NCI-H1436 (cell line): ENCODE measurements around the gene SPATA19.

Experiments
- DNase-seq: peaks from one replicate; lab custom pipeline; 2025; lab: John Stamatoyannopoulos, UW

Gene SPATA19

DNA sequence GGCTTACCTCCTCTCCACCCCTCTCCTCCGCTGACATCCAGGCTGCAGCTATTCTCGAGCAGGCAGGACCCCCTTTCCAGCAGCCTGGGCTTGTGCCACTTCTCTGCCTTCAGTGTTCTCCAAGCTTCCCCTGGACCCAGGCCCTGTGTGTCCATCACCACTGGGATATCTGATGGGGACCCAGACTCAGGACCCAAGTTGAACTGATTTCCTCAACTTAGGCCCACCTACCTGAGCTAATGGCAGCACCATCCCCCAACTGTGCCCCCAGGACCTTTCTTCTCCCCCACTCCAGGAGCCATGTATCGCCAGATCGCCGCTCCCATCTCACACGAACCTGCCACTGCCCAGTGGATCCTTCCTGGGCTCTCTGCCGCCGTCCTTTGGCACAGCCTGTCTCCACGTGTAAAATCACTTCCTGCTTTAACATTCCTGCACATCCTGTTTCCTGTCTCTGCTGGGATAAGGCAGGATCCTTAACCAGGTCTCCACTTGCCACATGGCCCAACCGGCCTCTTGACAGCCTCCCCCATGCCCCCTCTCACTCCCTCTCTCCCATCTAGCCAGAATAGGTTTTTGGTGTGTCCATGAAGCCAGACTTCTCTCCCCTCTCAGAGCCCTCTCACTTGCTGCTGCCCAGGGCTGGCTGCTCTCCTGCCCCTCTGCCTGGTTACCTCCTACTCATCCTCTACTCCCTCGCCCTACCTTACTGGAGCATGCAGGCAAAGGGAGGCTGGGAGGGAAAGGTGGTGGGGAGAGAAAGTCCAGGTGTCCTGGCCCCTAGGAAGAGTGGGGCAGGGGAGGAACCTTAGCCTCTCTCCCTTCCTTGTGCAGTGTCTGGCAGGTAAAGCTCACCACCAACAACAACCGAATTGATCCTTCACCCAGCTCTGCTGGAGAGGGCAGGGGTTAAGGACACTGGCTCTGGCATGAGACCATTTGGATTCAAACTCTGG is 9.4 kb downstream of the SPATA19 start:
- no peak for DNase-seq

DNA sequence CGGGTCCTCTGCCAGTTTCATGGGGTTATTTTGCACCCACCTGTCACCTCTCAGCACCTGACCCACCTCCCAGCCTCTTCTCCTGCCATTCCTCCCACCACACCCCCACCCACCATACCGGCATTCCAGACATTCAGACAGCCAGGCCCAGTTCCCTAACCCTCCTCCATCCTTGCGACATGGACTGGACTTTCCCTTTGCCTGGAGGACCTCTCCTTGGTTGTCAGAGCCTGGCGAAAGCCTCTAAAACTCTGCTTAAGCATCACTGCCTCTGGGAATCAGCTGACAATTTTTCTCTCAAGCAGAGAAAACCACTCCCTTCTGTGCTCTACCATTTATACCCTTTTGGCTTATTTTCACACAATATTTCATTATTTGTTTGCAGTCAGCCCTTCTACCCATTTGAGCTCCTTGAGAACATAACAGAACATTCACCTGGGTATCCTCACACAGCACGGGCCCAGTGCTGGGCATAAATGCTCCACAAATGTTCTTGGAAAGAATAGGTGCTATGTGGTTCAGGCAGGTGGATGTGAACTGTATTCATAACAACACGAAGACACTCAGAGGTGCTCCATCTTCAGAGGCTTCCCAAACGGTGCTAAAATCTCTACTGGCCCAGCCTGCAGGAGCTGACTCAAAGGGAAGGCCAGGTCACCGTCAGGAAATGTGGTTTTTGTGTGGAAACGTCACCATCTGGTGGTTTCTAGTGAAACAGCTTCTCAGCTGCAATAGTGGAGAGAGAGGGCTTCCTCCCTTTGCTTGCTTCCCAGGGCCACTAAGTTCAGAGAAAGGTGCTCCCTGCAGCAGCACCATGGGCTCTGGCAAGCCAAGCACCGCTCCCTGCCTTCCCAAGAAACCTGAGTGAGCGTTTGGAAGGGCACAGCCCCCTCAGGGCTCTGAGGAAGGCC is 10.4 kb downstream of the SPATA19 start:
- DNase-seq = peak; percentile 23

GRCh38 chr11:133833898-133834681 is 11.2 kb downstream of the SPATA19 start:
- DNase-seq = no peak

DNA sequence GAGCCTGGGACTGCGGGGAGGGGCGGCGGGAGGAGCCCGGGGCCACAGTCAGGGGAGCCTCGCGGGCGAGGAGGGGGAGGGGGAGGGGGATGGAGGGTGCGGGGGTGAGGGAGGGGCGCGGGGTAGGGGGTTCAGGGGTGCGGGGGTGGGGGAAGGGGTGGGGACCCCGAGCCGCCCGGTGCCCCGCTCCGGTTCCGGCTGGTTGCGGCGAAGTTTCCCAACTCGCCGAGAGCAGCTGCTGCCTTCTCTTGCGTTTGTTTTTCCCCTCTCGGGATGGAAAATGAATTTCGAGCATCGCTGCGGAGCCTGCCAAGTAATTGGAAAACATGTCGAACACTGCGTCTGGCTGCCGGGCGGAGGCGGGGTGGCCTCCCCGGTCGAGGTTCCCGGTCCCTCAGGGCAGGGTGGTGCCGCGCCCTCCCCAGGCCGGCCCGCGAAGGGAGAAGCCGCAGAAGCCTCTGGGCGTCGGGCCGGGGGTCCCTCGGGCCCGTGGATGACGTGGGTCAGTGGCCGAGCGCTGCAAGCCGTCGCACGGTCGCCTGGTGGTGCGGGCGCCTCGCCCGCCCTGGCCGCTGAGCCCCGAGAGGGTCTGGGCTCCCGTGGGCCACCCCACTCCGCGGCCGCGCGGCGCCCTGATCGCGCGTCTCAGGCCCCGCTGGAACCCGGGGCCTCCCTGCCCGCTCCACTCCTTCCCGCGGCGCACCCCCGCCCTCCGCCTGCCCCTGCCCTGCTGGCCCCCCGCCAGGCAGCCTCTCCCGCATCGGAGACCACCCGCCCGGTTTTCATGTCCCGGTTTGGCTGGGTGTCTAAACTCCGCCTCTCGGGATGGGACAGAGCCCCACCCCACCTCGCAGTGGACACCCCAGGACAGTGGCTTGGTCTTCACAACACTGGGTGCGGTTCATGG is 12.1 kb downstream of the SPATA19 start:
- no peak for DNase-seq

DNA sequence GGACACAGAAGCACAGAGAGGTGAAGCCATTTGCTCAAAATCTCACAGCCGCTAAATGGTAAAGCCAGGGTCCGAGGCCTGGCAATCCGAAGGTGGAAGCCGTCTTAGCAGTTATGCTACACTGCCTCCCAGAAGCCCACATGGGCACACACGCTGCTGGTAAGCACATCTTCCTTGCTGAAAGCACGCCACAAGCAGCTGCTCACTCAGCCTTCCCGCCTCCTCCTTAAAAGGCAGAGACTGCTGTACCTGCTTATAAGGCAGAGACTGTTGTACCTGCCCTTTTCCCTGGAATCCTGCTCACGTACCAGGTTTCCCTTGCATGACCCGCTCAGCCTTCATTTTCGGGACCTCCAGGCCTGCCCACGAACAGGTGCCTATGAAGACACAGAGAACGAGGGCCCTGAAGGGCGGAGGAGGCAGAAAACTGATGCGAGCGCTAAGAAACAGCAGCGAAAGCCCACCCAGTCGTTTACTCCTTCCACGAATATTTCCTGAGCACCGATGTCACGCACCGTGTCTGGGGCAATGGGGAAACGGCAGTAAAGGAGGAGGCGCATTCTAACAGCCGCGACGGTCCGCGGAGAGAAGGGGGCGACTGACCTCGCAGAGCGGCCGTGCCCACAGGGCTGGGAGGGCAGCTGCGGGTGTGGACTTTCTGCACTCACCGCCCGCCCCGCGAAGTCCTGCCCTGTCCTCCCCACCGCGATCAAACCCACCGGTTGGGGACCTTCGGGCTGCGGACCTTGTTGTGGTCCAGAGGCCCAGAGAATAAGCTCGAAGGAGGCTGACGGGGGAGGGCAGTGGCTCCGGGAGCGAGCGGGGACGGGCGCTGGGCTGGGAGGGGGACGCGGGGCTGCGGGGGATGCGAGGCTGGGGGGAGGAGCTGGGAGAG is 13.0 kb downstream of the SPATA19 start:
- DNase-seq = no peak

- no peak for DNase-seq
Observed at GRCh38 chr11:133830931-133831907, 14.1 kb downstream of the SPATA19 start.

DNA sequence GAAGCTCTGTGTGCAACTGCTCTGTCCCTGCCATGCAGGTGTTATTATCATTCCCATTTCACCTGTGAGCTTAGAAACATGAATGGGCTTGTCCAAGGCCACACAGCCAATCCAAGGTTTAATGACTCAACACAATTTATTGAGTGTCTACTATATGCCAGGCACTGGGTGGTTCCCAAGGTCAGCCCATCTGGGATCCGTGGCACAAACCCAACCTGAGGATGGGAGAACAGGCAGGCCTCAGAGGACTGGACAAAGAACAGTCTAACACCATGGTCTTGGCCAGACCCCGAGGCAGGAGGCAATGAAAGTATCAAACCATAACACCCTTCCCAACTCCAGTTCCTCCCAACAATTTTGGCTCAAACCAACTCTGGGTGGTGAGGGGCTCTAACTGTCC is 15.7 kb downstream of the SPATA19 start:
- DNase-seq = no peak

GRCh38 chr11:133828871-133829270 is 16.4 kb downstream of the SPATA19 start:
- DNase-seq = no peak

GRCh38 chr11:133827556-133827955 is 17.8 kb downstream of the SPATA19 start:
- no peak for DNase-seq

GRCh38 chr11:133826866-133827265 is 18.4 kb downstream of the SPATA19 start:
- DNase-seq = no peak

GRCh38 chr11:133825666-133826065 is 19.6 kb downstream of the SPATA19 start:
- DNase-seq = no peak

DNA sequence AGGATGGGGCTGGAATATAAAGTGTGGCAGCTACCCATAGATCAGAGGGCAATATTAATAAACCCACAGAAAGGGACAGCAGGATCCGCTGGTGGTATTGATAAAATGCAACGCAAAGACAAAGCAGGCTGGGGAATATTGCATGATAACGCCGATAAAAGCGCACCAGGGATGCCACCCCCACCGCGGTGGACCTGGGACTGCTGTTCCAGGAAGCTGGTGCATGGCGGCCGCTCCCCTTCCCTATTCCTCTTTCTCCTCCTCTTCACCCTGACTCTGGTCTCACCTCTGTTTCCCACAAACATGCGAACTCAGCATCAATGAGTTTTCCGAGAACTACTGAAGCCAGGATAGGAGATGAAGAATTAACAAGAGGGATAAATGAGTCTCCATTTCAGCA is 20.2 kb downstream of the SPATA19 start:
- DNase-seq = no peak

- DNase-seq = no peak
Observed at GRCh38 chr11:133824593-133824992, 20.7 kb downstream of the SPATA19 start.

DNA sequence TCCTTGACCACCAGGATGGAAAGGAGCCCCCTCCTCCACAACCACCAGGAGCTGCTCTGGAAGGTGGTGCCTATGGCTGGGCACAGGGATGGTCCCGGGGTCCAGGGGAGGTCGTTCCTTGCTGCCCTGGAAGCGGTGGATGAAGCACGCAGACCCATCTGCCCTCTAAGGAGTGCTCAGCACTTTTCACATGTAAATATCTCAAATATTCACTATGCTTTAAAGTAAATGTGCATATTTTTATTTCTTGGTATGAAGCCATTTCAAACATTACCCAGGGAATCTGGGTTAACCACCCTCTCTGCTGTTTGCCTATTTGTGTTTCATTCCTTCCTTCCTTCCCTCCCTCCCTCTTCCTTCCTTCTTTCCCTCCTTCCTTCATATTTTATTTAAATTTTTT is 21.7 kb downstream of the SPATA19 start:
- DNase-seq = no peak

GRCh38 chr11:133823211-133823610 is 22.1 kb downstream of the SPATA19 start:
- DNase-seq = no peak

DNA sequence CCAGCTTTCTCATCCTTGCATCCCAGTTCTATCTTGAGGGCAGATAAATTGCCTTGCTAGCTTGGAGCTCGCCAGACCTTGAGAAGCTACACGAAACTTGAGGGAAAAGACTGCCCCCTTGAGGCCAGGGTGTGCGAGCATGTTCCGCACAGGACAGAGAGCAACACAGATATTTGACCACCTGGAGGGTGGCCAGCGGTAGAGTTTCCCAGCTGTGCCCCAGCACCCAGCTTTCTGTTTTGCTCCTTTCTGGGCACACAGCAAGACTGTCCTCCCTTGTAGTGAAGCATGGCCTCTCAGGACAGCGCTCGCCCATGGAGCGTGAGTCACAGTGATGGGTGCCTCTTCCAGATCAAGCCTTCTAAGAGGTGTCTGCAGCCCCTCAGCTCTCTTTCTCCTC is 23.5 kb downstream of the SPATA19 start:
- peak; percentile 7 for DNase-seq

- no peak for DNase-seq
Observed at GRCh38 chr11:133819746-133820315, 25.5 kb downstream of the SPATA19 start.

- DNase-seq = no peak
Observed at GRCh38 chr11:133819114-133819513, 26.2 kb downstream of the SPATA19 start.
